SK-N-SH (cell line): Measurements from ENCODE around the gene TPPP.

ENCODE experiments used
- JUND ChIP-seq: IDR thresholded peaks from 2 replicates; pipeline ENCODE4 v1.4.0; 2012
- POLR2AphosphoS5 ChIP-seq: IDR thresholded peaks from 2 replicates; pipeline ENCODE4 v1.6.1; 2012; ENCODE audit warnings: low read depth, low read length
- RAD21 ChIP-seq: IDR thresholded peaks from 2 replicates; pipeline ENCODE4 v1.6.1; 2012; ENCODE audit warnings: mild to moderate bottlenecking, low read length
- RFX5 ChIP-seq: IDR thresholded peaks from 2 replicates; pipeline ENCODE4 v1.6.1; 2012; ENCODE audit warnings: mild to moderate bottlenecking, improper control_type of control experiment, low read length
- TAF1 ChIP-seq: IDR thresholded peaks from 2 replicates; pipeline ENCODE4 v1.6.1; 2012; ENCODE audit warnings: low read depth, mild to moderate bottlenecking, low read length, moderate library complexity, borderline replicate concordance
- TCF12 ChIP-seq: IDR thresholded peaks from 2 replicates; pipeline ENCODE4 v1.4.0; 2012
- TF ChIP-seq, protein P1 (sequence below): fragments of 200-600 bp; sonication (generic); IDR thresholded peaks from 2 replicates; pipeline ENCODE4 v1.6.1; 2017; ENCODE audit warnings: antibody characterized with exemption, mild to moderate bottlenecking, moderate library complexity

GRCh38 chr5:610744-611730 is 82.1 kb downstream of the TPPP start:
- TF ChIP-seq, protein P1, sequence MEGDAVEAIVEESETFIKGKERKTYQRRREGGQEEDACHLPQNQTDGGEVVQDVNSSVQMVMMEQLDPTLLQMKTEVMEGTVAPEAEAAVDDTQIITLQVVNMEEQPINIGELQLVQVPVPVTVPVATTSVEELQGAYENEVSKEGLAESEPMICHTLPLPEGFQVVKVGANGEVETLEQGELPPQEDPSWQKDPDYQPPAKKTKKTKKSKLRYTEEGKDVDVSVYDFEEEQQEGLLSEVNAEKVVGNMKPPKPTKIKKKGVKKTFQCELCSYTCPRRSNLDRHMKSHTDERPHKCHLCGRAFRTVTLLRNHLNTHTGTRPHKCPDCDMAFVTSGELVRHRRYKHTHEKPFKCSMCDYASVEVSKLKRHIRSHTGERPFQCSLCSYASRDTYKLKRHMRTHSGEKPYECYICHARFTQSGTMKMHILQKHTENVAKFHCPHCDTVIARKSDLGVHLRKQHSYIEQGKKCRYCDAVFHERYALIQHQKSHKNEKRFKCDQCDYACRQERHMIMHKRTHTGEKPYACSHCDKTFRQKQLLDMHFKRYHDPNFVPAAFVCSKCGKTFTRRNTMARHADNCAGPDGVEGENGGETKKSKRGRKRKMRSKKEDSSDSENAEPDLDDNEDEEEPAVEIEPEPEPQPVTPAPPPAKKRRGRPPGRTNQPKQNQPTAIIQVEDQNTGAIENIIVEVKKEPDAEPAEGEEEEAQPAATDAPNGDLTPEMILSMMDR = no peak
- TF ChIP-seq RFX5 = no peak
- no peak for TF ChIP-seq TAF1
- TF ChIP-seq JUND = no peak
- no peak for TF ChIP-seq TCF12
- TF ChIP-seq POLR2AphosphoS5 = no peak
- TF ChIP-seq RAD21 = no peak
